SK-N-SH (cell line): ENCODE results near the gene CD3E. TPM values are rescaled to one million over a fixed set of nuclear protein-coding genes. Genes with fewer than 3 reads are reported as not detected.

Experiments used
- CTCF ChIA-PET: fragments of 300-600, 350-600 bp; formaldehyde crosslinking; extraction: SDS; loops from one replicate; lab custom pipeline; 2021; lab: Yijun Ruan, JAX
- POLR2A ChIA-PET: fragments of 350-600 bp; sonication (Branson Sonifier 250); formaldehyde crosslinking; extraction: SDS; loops from one replicate; lab custom pipeline; 2020; ENCODE audit warnings: antibody characterized with exemption, inconsistent platforms; lab: Yijun Ruan, JAX
- DNase-seq: peaks from one replicate; pipeline ENCODE4 v3.0.0; 2012
- H2AFZ ChIP-seq: fragments of 200-600 bp; sonication (generic); 2 replicates; pipeline ENCODE4 v1.8.1; 2016; ENCODE audit warnings: antibody characterized with exemption, mild to moderate bottlenecking, low read depth
- H3F3A ChIP-seq: fragments of 200-600 bp; sonication (generic); replicated peaks from 2 replicates; pipeline ENCODE3; 2016; ENCODE audit warnings: antibody characterized with exemption, mild to moderate bottlenecking; ENCODE audit not compliant: insufficient read depth
- H3K27ac ChIP-seq, 2 experiments: fragments of 200-500 bp in 1 of 2; fragments of 200-600 bp in 1 of 2; sonication (Bioruptor generic) in 1 of 2; sonication (generic), shearing (Covaris generic) in 1 of 2; 2 replicates each; pipeline versions ENCODE4 v1.5.1 to v1.6.1; 2014 to 2016; ENCODE audit warnings: low read depth in 2 of 2, inconsistent platforms in 1 of 2, low read length in 1 of 2, mild to moderate bottlenecking in 1 of 2, mixed read lengths in 1 of 2
- H3K27me3 ChIP-seq: fragments of 200-600 bp; sonication (generic), shearing (Covaris generic); 2 replicates; pipeline ENCODE4 v1.6.1; 2016; ENCODE audit warnings: mixed run types; ENCODE audit not compliant: insufficient read depth
- H3K36me3 ChIP-seq, 2 experiments: fragments of 200-500 bp in 1 of 2; fragments of 200-600 bp in 1 of 2; sonication (Bioruptor generic) in 1 of 2; sonication (generic) in 1 of 2; replicated peaks in 1 of 2; 2 replicates each; pipeline versions ENCODE3 to v1.5.1; 2014 to 2016; ENCODE audit warnings: low read length in 1 of 2, mild to moderate bottlenecking in 1 of 2; ENCODE audit not compliant: insufficient read depth in 2 of 2, control insufficient read depth in 1 of 2
- H3K4me1 ChIP-seq, 2 experiments: fragments of 200-500 bp in 1 of 2; fragments of 200-600 bp in 1 of 2; sonication (Bioruptor generic) in 1 of 2; sonication (generic), shearing (Covaris generic) in 1 of 2; 2 replicates each; pipeline versions ENCODE4 v1.5.1 to v1.6.1; 2014 to 2016; ENCODE audit warnings: low read depth in 1 of 2, low read length in 1 of 2, mixed run types in 1 of 2; ENCODE audit not compliant: insufficient read depth in 2 of 2, control insufficient read depth in 1 of 2
- H3K4me2 ChIP-seq: fragments of 200-600 bp; sonication (generic), shearing (Covaris generic); 2 replicates; pipeline ENCODE4 v1.6.1; 2017; ENCODE audit warnings: mixed run types
- H3K4me3 ChIP-seq, 2 experiments: fragments of 200-500 bp in 1 of 2; fragments of 200-600 bp in 1 of 2; sonication (Bioruptor generic) in 1 of 2; sonication (generic), shearing (Covaris generic) in 1 of 2; 2 replicates each; pipeline versions ENCODE4 v1.5.1 to v1.8.1; 2014 to 2016; ENCODE audit warnings: low read depth in 2 of 2, inconsistent platforms in 1 of 2, low read length in 1 of 2, mild to moderate bottlenecking in 1 of 2, mixed read lengths in 1 of 2, moderate library complexity in 1 of 2
- H3K79me2 ChIP-seq: fragments of 200-600 bp; sonication (generic); 2 replicates; pipeline ENCODE4 v1.8.1; 2017; ENCODE audit warnings: mild to moderate bottlenecking; ENCODE audit not compliant: insufficient read depth
- H3K9ac ChIP-seq: fragments of 200-600 bp; sonication (generic); 2 replicates; pipeline ENCODE4 v1.6.1; 2017; ENCODE audit warnings: mixed run types
- H3K9me2 ChIP-seq: fragments of 200-600 bp; sonication (generic); 2 replicates; pipeline ENCODE4 v1.6.1; 2017; ENCODE audit warnings: mixed run types
- H3K9me3 ChIP-seq: fragments of 200-600 bp; sonication (generic); 2 replicates; pipeline ENCODE4 v1.6.1; 2017; ENCODE audit warnings: mixed run types, mild to moderate bottlenecking, moderate library complexity
- H4K20me1 ChIP-seq: fragments of 200-600 bp; sonication (generic); 2 replicates; pipeline ENCODE4 v1.6.1; 2017; ENCODE audit warnings: mild to moderate bottlenecking, mixed run types; ENCODE audit not compliant: insufficient read depth
- ELF1 ChIP-seq: IDR thresholded peaks from 2 replicates; pipeline ENCODE4 v1.4.0; 2012
- EP300 ChIP-seq, 2 experiments: IDR thresholded peaks; 2 replicates each; pipeline versions ENCODE4 v1.4.0 to v1.6.1; 2012; ENCODE audit warnings: borderline replicate concordance in 1 of 2, low read depth in 1 of 2, low read length in 1 of 2
- FOXJ3 ChIP-seq: sonication (generic); formaldehyde crosslinking; IDR thresholded peaks from 2 replicates; pipeline ENCODE4 v1.5.1; 2020; ENCODE audit warnings: mild to moderate bottlenecking, missing genetic modification reagents
- GABPA ChIP-seq: IDR thresholded peaks from 2 replicates; pipeline ENCODE4 v1.4.0; 2012; ENCODE audit warnings: low read depth, mild to moderate bottlenecking
- JUND ChIP-seq: IDR thresholded peaks from 2 replicates; pipeline ENCODE4 v1.4.0; 2012
- MEF2A ChIP-seq: IDR thresholded peaks from 2 replicates; pipeline ENCODE4 v1.4.0; 2012; ENCODE audit warnings: low read depth, borderline replicate concordance
- NRF1 ChIP-seq: IDR thresholded peaks from 2 replicates; pipeline ENCODE4 v1.6.1; 2012; ENCODE audit warnings: low read depth, mild to moderate bottlenecking, low read length
- RAD21 ChIP-seq: IDR thresholded peaks from 2 replicates; pipeline ENCODE4 v1.6.1; 2012; ENCODE audit warnings: mild to moderate bottlenecking, low read length
- SMC3 ChIP-seq: IDR thresholded peaks from 2 replicates; pipeline ENCODE4 v1.6.1; 2012; ENCODE audit warnings: low read depth, low read length, improper control_type of control experiment
- TAF1 ChIP-seq: IDR thresholded peaks from 2 replicates; pipeline ENCODE4 v1.6.1; 2012; ENCODE audit warnings: low read depth, mild to moderate bottlenecking, low read length, moderate library complexity, borderline replicate concordance
- TCF12 ChIP-seq: IDR thresholded peaks from 2 replicates; pipeline ENCODE4 v1.4.0; 2012
- YY1 ChIP-seq: IDR thresholded peaks from 2 replicates; pipeline ENCODE4 v1.4.0; 2012; ENCODE audit warnings: low read depth, mild to moderate bottlenecking
- WGBS: methylation state at CpG from one replicate; pipeline ENCODE4 v1.1.6; 2017; ENCODE audit warnings: low lambda C conversion rate; 5-methylcytosine and 5-hydroxymethylcytosine counted together
- polyA plus RNA-seq, 3 experiments: library from polyadenylated mRNA; depleted of rRNA; stranded (reverse); fragments of >200 nt; gene quantifications; 2 replicates each; pipeline ENCODE4 v1.2.3, GENCODE V29; 2012
- TF ChIP-seq, protein P1 (sequence below): fragments of 200-600 bp; sonication (generic); IDR thresholded peaks from 2 replicates; pipeline ENCODE4 v1.6.1; 2017; ENCODE audit warnings: antibody characterized with exemption, mild to moderate bottlenecking, moderate library complexity
- TF ChIP-seq, protein P2 (sequence below): IDR thresholded peaks from 2 replicates; pipeline ENCODE4 v1.4.0; 2012; ENCODE audit warnings: low read depth

Gene CD3E
- polyA plus RNA-seq, 1 of the 3 experiments (the other 2 are of a cell fraction): not detected

DNA sequence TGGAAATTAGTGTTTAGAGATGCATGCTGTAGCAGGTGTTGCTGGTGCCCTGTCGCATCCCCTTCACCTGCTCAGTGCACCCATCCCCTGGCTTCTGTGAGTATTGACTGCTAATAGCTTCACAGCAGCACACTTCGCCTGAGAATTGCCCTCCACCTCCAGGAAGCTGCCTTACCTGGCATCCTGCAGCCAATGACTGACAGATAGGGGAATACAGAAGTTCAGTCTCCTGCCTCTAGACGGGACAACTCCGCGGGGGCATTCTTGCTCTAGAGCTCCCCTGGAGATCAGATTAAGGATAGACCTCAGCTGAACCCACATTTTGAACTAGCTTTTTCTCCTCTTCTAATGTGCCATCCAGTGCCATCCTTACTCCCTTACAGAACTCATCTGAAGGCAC is 9.3 kb upstream of the CD3E start (continued):
- TF ChIP-seq EP300 (IDR thresholded peaks at IDR 0.05; ENCODE audit: borderline replicate concordance in 1 of 2, low read depth in 1 of 2, low read length in 1 of 2): no peak
- no peak for TF ChIP-seq TAF1
- no peak for TF ChIP-seq NRF1
- TF ChIP-seq, all 33 proteins: peak for 0

DNA sequence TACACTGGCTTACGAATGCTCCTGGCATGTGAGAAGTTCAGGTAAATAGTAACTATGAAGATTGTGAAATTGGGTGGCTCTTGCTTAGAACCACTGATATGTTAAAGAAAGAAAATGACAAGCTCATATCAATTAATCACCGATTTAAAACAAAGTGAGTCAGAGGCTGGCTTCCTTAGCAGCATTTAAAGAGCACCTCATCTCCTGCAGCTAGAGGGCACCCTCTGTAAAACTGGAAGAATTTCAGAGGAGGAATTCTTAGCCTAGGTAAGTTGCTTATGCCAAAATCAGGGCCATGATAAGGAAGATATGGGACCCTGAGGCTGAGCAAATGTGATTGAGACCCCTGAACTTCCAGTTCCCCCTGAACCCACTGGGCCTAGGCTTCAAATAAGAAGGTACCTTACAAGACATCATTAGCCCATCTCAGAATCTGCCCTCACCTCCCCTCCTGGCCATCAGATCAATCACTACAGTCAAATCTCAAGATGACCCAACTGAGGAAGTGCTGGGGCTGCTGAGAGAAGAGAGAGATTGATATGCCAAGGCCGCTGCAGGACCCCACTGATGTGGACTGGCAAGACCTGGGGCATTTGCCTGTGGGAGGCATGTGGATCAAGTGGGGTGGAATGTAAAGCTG is 8.6 kb upstream of the CD3E start:
- H3F3A ChIP-seq: no peaks in the 10 kb centered on the region
- no peak for TF ChIP-seq FOXJ3 (CRISPR knock-in tag)
- TF ChIP-seq, protein P1, sequence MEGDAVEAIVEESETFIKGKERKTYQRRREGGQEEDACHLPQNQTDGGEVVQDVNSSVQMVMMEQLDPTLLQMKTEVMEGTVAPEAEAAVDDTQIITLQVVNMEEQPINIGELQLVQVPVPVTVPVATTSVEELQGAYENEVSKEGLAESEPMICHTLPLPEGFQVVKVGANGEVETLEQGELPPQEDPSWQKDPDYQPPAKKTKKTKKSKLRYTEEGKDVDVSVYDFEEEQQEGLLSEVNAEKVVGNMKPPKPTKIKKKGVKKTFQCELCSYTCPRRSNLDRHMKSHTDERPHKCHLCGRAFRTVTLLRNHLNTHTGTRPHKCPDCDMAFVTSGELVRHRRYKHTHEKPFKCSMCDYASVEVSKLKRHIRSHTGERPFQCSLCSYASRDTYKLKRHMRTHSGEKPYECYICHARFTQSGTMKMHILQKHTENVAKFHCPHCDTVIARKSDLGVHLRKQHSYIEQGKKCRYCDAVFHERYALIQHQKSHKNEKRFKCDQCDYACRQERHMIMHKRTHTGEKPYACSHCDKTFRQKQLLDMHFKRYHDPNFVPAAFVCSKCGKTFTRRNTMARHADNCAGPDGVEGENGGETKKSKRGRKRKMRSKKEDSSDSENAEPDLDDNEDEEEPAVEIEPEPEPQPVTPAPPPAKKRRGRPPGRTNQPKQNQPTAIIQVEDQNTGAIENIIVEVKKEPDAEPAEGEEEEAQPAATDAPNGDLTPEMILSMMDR: peak; percentile 45
- no peak for TF ChIP-seq TCF12
- TF ChIP-seq SMC3: no peak
- H3K4me2 ChIP-seq: no peak overlapping the region
- 13% methylated on average over 3 of the region's 3 CpGs for WGBS
- H3K79me2 ChIP-seq: no peaks in the 10 kb centered on the region
- no peak overlapping the region for H3K9ac ChIP-seq
- ChIA-PET POLR2A (no interaction called here), CTCF (interaction anchor here (0.6 to 1.4 kb wide), 5 partner anchors 20 to 124 kb away, joined by 3 to 4 read pairs (median 3); no protein-coding TSS in a partner anchor)
- no peaks in the 10 kb centered on the region for H3K4me1 ChIP-seq
- H3K9me2 ChIP-seq: no peaks in the 10 kb centered on the region
- H3K27ac ChIP-seq: no peak overlapping the region
- H3K36me3 ChIP-seq: no peaks in the 10 kb centered on the region
- no peaks in the 10 kb centered on the region for H4K20me1 ChIP-seq
- no peak for DNase-seq
- no peaks in the 10 kb centered on the region for H3K9me3 ChIP-seq
- H3K4me3 ChIP-seq: no peak overlapping the region; a peak in 1 of 4 replicates
- H3K27me3 ChIP-seq: no peaks in the 10 kb centered on the region; the same call in 1 of the 2 replicates
- no peak overlapping the region for H2AFZ ChIP-seq

DNA sequence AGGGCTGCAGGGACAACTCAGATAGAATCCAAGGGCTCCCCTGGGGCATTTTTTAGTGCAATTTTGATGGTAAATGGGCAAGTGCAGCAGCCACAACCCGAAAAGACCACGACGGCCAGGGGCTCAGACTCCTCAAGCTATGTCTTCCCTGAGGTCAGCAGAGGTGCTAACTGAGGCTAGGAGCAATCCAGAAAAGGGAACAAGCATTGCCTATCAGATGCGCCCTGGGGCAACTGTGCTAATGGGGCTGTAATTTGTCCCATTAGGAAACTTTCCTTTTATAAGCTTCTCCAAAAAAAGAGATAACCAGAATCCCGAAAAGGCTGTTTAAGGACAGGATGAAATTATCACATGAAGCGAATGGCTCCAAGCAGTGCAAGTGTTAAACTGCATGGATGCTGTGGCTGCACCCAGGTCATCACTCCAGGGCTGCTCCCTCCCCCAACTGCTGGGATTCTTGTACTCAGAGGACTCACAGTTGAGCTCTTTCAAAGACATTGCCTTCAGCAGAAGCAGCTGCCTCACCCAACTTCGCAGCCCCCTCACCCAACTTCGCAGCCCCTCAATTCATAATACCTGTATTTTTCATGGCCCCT is 2.8 kb upstream of the CD3E start:
- H3K4me2 ChIP-seq: no peak overlapping the region
- CTCF ChIA-PET: interaction anchor here (0.6 to 1.8 kb wide), 5 partner anchors 14 to 216 kb away, joined by 3 to 5 read pairs (median 3); no protein-coding TSS in a partner anchor
- no peaks in the 10 kb centered on the region for H4K20me1 ChIP-seq
- peaks cover 28% of the 10 kb centered on the region; the same call in 1 of the 2 replicates for H3K27me3 ChIP-seq
- H3K4me1 ChIP-seq: no peaks in the 10 kb centered on the region
- no peaks in the 10 kb centered on the region for H3K9me3 ChIP-seq
- H3K36me3 ChIP-seq: no peaks in the 10 kb centered on the region
- no peaks in the 10 kb centered on the region for H3F3A ChIP-seq
- no peaks in the 10 kb centered on the region for H3K79me2 ChIP-seq
- H3K27ac ChIP-seq: no peak overlapping the region
- no peak for DNase-seq
- 1% methylated on average over 7 of the region's 8 CpGs for WGBS
- POLR2A ChIA-PET: interaction anchor here (0.6 kb wide), 1 partner anchor 14 kb away, joined by 3 read pairs; no protein-coding TSS in a partner anchor
- no peaks in the 10 kb centered on the region for H3K9me2 ChIP-seq
- no peak overlapping the region for H3K4me3 ChIP-seq
- TF ChIP-seq GABPA (no peak), JUND (no peak), MEF2A (no peak), YY1 (no peak), TAF1 (no peak), ELF1 (no peak), RAD21 (no peak), FOXJ3 (CRISPR knock-in tag) (no peak)
- TF ChIP-seq, protein P2, sequence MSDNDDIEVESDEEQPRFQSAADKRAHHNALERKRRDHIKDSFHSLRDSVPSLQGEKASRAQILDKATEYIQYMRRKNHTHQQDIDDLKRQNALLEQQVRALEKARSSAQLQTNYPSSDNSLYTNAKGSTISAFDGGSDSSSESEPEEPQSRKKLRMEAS: no peak
- no peak overlapping the region for H3K9ac ChIP-seq
- H2AFZ ChIP-seq: no peak overlapping the region
